Breast epithelium (tissue), 4 donors: ENCODE results near the gene PMEPA1. TPM values are rescaled to one million over a fixed set of nuclear protein-coding genes. Genes with fewer than 3 reads are reported as not detected.

Experiments used
- DNase-seq, 2 donors: peaks; one replicate each; pipeline ENCODE4 v3.0.0-alpha.2; 2019; ENCODE audit warnings: low spot score in 2 of 2
- H3K27ac ChIP-seq, 2 donors: fragments of 200-600 bp; sonication (generic) in 1 of 2; one replicate each; pipeline ENCODE4 v1.5.1; 2016 to 2019; ENCODE audit warnings: mild to moderate bottlenecking in 1 of 2
- H3K27me3 ChIP-seq, 2 donors: fragments of 200-600 bp; sonication (generic) in 1 of 2; one replicate each; pipeline versions ENCODE4 v1.5.1 to v1.6.0; 2017 to 2019; ENCODE audit warnings: control low read depth in 1 of 2, mild to moderate bottlenecking in 1 of 2
- H3K36me3 ChIP-seq: fragments of 200-600 bp; one replicate; pipeline ENCODE4 v1.5.1; 2019
- H3K4me1 ChIP-seq, 2 donors: fragments of 200-600 bp; sonication (generic); one replicate each; pipeline ENCODE4 v1.5.1; 2016 to 2019; ENCODE audit warnings: control low read depth in 1 of 2
- H3K4me3 ChIP-seq, 3 donors: fragments of 200-600 bp; sonication (generic); 1 replicate in 2 of 3; 2 replicates in 1 of 3; pipeline ENCODE4 v1.5.1; 2016 to 2019; ENCODE audit warnings: mild to moderate bottlenecking in 3 of 3, moderate library complexity in 2 of 3
- H3K9me3 ChIP-seq, 2 donors: fragments of 200-600 bp; sonication (generic) in 1 of 2; one replicate each; pipeline ENCODE4 v1.5.1; 2016 to 2019; ENCODE audit warnings: control low read depth in 1 of 2
- POLR2A ChIP-seq: fragments of 450-650 bp; IDR thresholded peaks from one replicate; pipeline ENCODE4 v1.6.1; 2016; ENCODE audit warnings: antibody characterized with exemption, mild to moderate bottlenecking, moderate library complexity
- POLR2AphosphoS5 ChIP-seq, 3 donors: sonication (generic); formaldehyde crosslinking; IDR thresholded peaks; one replicate each; pipeline ENCODE4 v1.6.1; 2017; ENCODE audit warnings: antibody characterized with exemption in 3 of 3
- intact Hi-C: fragments of 100-400 bp; cut with DNase I; formaldehyde crosslinking; loops from one replicate; pipeline ENCODE4 v1.15.1; 2023; ENCODE audit warnings: low total_unique reads
- total RNA-seq, 3 donors: library from RNA; depleted of rRNA; stranded (reverse); fragments of >200 nt; gene quantifications; one replicate each; pipeline ENCODE4 v1.1.0, GENCODE V29; 2016
- TF ChIP-seq, protein P1 (sequence below), 3 donors: fragments of 450-650 bp; IDR thresholded peaks; one replicate each; pipeline ENCODE4 v1.5.1; 2016 to 2017; ENCODE audit warnings: antibody characterized with exemption in 3 of 3, mild to moderate bottlenecking in 3 of 3, moderate library complexity in 3 of 3

Gene PMEPA1
- total RNA-seq, 3 donors from 2014 or later: 9.2 to 13.2 (median 13.1) TPM

DNA sequence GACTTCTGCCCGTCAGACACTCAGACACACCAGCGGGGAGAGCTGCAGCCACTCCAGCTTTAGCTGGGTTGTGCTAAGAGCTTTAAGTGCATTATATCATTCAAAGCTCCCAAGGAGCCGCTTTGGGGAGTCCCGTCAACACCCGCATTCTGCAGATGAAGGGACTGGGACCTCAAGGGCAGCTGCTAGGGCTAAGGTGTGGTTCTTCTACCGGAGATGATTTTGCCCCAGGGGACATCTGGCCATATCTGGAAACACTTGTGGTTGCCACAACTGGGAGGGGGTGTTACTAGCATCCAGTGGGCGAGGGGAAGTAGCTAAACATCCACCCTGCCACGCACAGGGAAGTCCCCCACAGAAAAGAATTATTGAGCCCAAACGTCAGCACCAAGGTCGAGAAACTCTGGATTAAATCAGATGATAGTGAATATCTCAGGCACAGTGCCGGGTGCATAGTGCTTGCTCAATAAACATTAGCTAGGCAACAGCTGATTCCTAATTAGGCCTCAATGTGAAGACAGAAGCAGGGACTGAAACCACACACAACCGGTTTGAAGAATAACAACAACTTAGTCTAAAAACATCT is 29.6 kb downstream of the PMEPA1 start:
- no peak for DNase-seq
- no peaks in the 10 kb centered on the region for H3K4me1 ChIP-seq
- H3K27ac ChIP-seq: no peak overlapping the region
- H3K4me3 ChIP-seq: no peak overlapping the region
- no peaks in the 10 kb centered on the region for H3K27me3 ChIP-seq
- intact Hi-C loops: no loop called here
- TF ChIP-seq POLR2AphosphoS5 (IDR thresholded peaks at IDR 0.05) (no peak), POLR2A (no peak)
- TF ChIP-seq, protein P1, sequence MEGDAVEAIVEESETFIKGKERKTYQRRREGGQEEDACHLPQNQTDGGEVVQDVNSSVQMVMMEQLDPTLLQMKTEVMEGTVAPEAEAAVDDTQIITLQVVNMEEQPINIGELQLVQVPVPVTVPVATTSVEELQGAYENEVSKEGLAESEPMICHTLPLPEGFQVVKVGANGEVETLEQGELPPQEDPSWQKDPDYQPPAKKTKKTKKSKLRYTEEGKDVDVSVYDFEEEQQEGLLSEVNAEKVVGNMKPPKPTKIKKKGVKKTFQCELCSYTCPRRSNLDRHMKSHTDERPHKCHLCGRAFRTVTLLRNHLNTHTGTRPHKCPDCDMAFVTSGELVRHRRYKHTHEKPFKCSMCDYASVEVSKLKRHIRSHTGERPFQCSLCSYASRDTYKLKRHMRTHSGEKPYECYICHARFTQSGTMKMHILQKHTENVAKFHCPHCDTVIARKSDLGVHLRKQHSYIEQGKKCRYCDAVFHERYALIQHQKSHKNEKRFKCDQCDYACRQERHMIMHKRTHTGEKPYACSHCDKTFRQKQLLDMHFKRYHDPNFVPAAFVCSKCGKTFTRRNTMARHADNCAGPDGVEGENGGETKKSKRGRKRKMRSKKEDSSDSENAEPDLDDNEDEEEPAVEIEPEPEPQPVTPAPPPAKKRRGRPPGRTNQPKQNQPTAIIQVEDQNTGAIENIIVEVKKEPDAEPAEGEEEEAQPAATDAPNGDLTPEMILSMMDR (IDR thresholded peaks at IDR 0.05): no peak
- no peaks in the 10 kb centered on the region for H3K9me3 ChIP-seq
- no peaks in the 10 kb centered on the region for H3K36me3 ChIP-seq

DNA sequence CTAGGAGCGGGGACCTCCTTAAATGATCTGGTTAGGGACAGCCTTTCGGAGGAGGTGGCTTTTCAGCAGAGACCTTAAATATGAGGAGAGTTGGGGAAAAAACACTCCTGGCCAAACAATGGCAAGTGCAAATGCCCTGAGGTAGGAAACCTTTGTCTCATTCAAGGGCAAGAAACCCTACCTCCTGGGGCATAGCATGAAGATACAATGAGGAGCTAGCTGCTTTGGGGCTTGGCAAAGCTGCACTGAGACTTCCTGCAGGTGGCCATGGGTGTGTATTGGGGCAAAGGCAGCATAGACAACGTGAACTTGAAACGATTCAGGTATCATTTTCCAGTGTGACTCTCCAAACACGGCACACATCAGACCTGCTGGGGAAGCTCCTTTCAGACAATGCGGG is 30.7 kb downstream of the PMEPA1 start:
- H3K36me3 ChIP-seq: no peaks in the 10 kb centered on the region
- no peak overlapping the region for H3K27ac ChIP-seq
- no peak for DNase-seq
- intact Hi-C loops: no loop called here
- H3K4me3 ChIP-seq: no peak overlapping the region
- no peaks in the 10 kb centered on the region for H3K27me3 ChIP-seq
- no peaks in the 10 kb centered on the region for H3K9me3 ChIP-seq
- no peaks in the 10 kb centered on the region for H3K4me1 ChIP-seq
- TF ChIP-seq, protein P1 (IDR thresholded peaks at IDR 0.05): no peak
- TF ChIP-seq POLR2AphosphoS5 (IDR thresholded peaks at IDR 0.05) (no peak), POLR2A (no peak)

DNA sequence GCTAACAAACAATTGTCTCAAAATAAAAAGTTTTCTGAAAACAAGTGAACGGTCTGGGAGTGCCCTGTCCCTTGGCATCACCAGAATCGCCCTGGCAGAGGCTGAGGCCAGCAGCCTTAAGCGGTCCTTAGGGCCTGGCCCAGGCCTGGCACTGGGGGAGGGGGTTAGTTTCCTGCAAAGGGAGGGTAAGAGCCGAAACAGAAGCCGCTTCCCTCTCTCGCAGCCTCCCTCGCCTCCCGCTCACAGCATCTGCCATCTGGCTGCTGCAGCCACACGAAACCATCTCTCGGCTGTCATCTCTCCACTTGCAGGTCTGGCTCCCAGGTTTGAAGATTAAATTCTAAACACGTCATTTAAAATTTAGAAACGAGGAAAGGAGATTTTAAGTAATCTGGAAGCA is 31.5 kb downstream of the PMEPA1 start:
- TF ChIP-seq POLR2A: no peak
- TF ChIP-seq, protein P1 (IDR thresholded peaks at IDR 0.05): no peak
- TF ChIP-seq POLR2AphosphoS5 (IDR thresholded peaks at IDR 0.05): no peak
- intact Hi-C loops: no loop called here
- Histone ChIP-seq H3K27me3 (no peaks in the 10 kb centered on the region), H3K4me3 (no peak overlapping the region), H3K4me1 (no peaks in the 10 kb centered on the region), H3K36me3 (no peaks in the 10 kb centered on the region), H3K27ac (no peak overlapping the region), H3K9me3 (no peaks in the 10 kb centered on the region)
- DNase-seq: no peak

DNA sequence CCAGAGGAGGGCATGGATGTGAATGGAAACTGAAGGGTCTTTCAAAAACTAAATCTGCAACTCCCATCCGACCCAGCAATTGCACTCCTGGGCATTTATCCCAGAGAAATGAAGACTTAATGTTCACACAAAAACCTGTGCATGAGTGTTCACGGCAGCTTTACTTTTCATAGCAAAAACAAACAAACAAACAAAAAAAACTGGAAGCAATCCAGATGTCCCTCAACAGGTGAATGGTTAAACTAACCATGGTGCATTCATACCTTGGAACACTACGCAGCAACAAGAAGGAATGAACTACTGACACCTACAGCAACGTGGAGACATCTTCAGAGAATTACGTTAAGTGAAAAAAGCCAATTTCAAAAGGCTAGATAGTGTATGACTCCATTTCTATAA is 32.2 kb downstream of the PMEPA1 start:
- no peak for DNase-seq
- TF ChIP-seq POLR2AphosphoS5 (IDR thresholded peaks at IDR 0.05) (no peak), POLR2A (no peak)
- TF ChIP-seq, protein P1 (IDR thresholded peaks at IDR 0.05): no peak
- Histone ChIP-seq H3K36me3 (no peaks in the 10 kb centered on the region), H3K9me3 (no peaks in the 10 kb centered on the region), H3K27ac (no peak overlapping the region), H3K4me1 (no peaks in the 10 kb centered on the region), H3K4me3 (no peak overlapping the region), H3K27me3 (no peaks in the 10 kb centered on the region)
- intact Hi-C loops: no loop called here

DNA sequence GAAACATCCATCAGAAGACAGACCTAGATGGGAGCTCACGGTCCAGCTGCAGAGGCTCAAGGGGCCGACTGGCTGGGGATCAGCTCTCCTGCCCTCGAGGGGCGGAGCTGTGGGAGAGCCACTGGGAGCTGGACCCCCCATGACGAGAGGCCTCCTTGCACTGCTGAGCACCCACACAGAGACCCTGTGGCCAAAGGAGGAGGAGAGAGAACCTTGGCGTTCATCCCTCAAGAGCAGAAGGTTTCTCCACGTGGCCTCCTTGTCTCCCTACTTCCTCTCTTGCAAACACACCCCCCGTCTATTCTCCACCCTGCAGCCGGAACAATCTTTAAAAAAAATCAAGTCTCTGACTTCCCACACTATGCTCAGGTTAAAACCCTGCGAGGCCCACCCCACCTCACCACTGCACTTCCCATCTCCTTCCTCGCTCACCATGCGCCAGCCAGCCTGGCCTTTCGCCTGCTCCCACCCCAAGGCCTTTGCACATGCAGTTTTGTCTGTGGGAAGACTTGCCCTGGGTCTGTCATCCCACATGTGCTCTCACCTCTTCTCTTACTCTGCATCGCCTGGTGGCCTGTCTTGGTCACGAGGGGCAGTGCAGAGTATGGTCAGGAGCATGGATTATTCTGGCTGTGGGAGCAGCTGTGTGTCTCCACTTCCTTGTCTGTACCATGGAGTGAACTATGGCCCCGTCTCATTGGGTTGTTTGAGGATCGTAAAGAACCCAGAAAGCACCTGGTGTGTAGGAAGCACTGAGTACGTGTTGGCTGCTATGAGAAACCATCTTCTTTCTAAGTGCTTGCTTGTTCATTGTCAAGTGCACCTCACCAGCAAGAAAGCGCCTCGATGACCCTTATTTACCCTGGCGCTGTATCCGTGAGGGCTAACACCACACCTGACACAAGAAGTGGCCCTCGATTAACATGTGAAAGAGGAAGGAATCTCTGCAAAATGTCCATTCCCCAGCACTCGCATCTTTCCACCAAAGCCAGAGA is 32.9 kb downstream of the PMEPA1 start:
- Histone ChIP-seq H3K4me3 (no peak overlapping the region), H3K27ac (no peak overlapping the region), H3K27me3 (no peaks in the 10 kb centered on the region), H3K4me1 (no peaks in the 10 kb centered on the region), H3K36me3 (no peaks in the 10 kb centered on the region), H3K9me3 (no peaks in the 10 kb centered on the region)
- DNase-seq: no peak
- TF ChIP-seq, protein P1 (IDR thresholded peaks at IDR 0.05): no peak
- TF ChIP-seq POLR2A (no peak), POLR2AphosphoS5 (IDR thresholded peaks at IDR 0.05) (no peak)
- intact Hi-C loops: no loop called here
